HEK293 (cell line): ENCODE data around the gene DCST1.

ENCODE experiments used
- GFI1B ChIP-seq: fragments of 450-650 bp; formaldehyde crosslinking; IDR thresholded peaks from 2 replicates; pipeline ENCODE4 v1.5.1; 2016; ENCODE audit warnings: missing biosample characterization, missing genetic modification characterization
- GLIS1 ChIP-seq: fragments of 450-650 bp; formaldehyde crosslinking; IDR thresholded peaks from 2 replicates; pipeline ENCODE4 v1.5.1; 2016; ENCODE audit warnings: missing biosample characterization, missing genetic modification characterization
- KLF1 ChIP-seq: fragments of 450-650 bp; formaldehyde crosslinking; IDR thresholded peaks from 2 replicates; pipeline ENCODE4 v1.5.1; 2016; ENCODE audit warnings: missing biosample characterization, missing genetic modification characterization
- MYNN ChIP-seq: fragments of 450-650 bp; formaldehyde crosslinking; IDR thresholded peaks from 2 replicates; pipeline ENCODE4 v1.5.1; 2016; ENCODE audit warnings: missing biosample characterization, missing genetic modification characterization, borderline replicate concordance
- YY2 ChIP-seq: fragments of 450-650 bp; formaldehyde crosslinking; IDR thresholded peaks from 2 replicates; pipeline ENCODE4 v1.5.1; 2016; ENCODE audit warnings: missing biosample characterization, missing genetic modification characterization
- ZBTB20 ChIP-seq: fragments of 450-650 bp; formaldehyde crosslinking; IDR thresholded peaks from 2 replicates; pipeline ENCODE4 v1.5.1; 2016; ENCODE audit warnings: missing biosample characterization, missing genetic modification characterization
- ZBTB48 ChIP-seq: fragments of 450-650 bp; formaldehyde crosslinking; IDR thresholded peaks from 2 replicates; pipeline ENCODE4 v1.5.1; 2016; ENCODE audit warnings: missing biosample characterization, missing genetic modification characterization
- ZEB2 ChIP-seq: fragments of 450-650 bp; formaldehyde crosslinking; IDR thresholded peaks from 2 replicates; pipeline ENCODE4 v1.5.1; 2016; ENCODE audit warnings: missing biosample characterization, missing genetic modification characterization
- ZFHX2 ChIP-seq: fragments of 450-650 bp; formaldehyde crosslinking; conservative IDR thresholded peaks from 2 replicates; pipeline ENCODE4 v1.5.1; 2016; ENCODE audit warnings: missing biosample characterization, missing genetic modification characterization
- ZNF114 ChIP-seq: fragments of 450-650 bp; formaldehyde crosslinking; IDR thresholded peaks from 2 replicates; pipeline ENCODE4 v1.5.0; 2017; ENCODE audit warnings: missing biosample characterization, missing genetic modification characterization
- ZNF133 ChIP-seq: fragments of 450-650 bp; formaldehyde crosslinking; IDR thresholded peaks from 2 replicates; pipeline ENCODE4 v1.5.1; 2016; ENCODE audit warnings: missing biosample characterization, missing genetic modification characterization
- ZNF175 ChIP-seq: fragments of 450-650 bp; formaldehyde crosslinking; IDR thresholded peaks from 2 replicates; pipeline ENCODE4 v1.5.1; 2016; ENCODE audit warnings: missing biosample characterization, missing genetic modification characterization
- ZNF404 ChIP-seq: fragments of 450-650 bp; formaldehyde crosslinking; IDR thresholded peaks from 2 replicates; pipeline ENCODE4 v1.5.1; 2017; ENCODE audit warnings: missing biosample characterization, missing genetic modification characterization
- ZNF433 ChIP-seq: fragments of 450-650 bp; formaldehyde crosslinking; IDR thresholded peaks from 2 replicates; pipeline ENCODE4 v1.5.1; 2016; ENCODE audit warnings: missing biosample characterization, missing genetic modification characterization, low read depth
- ZNF514 ChIP-seq: fragments of 450-650 bp; formaldehyde crosslinking; IDR thresholded peaks from 2 replicates; pipeline ENCODE4 v1.5.1; 2016; ENCODE audit warnings: missing biosample characterization, missing genetic modification characterization
- ZNF529 ChIP-seq: fragments of 450-650 bp; formaldehyde crosslinking; IDR thresholded peaks from 2 replicates; pipeline ENCODE4 v1.5.1; 2017; ENCODE audit warnings: missing genetic modification characterization, missing biosample characterization; ENCODE audit not compliant: insufficient replicate concordance
- ZNF530 ChIP-seq: fragments of 450-650 bp; formaldehyde crosslinking; IDR thresholded peaks from 2 replicates; pipeline ENCODE4 v1.5.1; 2016; ENCODE audit warnings: low read depth, missing biosample characterization, missing genetic modification characterization
- ZNF549 ChIP-seq: fragments of 450-650 bp; IDR thresholded peaks from 2 replicates; pipeline ENCODE4 v1.5.1; 2018; ENCODE audit warnings: missing biosample characterization, missing genetic modification characterization, mild to moderate bottlenecking, inconsistent platforms, moderate library complexity
- ZNF561 ChIP-seq: fragments of 450-650 bp; IDR thresholded peaks from 2 replicates; pipeline ENCODE4 v1.5.1; 2018; ENCODE audit warnings: missing biosample characterization, missing genetic modification characterization, borderline replicate concordance
- ZNF600 ChIP-seq: fragments of 450-650 bp; formaldehyde crosslinking; IDR thresholded peaks from 2 replicates; pipeline ENCODE4 v1.5.1; 2016; ENCODE audit warnings: missing biosample characterization, missing genetic modification characterization
- ZNF623 ChIP-seq: fragments of 450-650 bp; formaldehyde crosslinking; IDR thresholded peaks from 2 replicates; pipeline ENCODE4 v1.5.1; 2016; ENCODE audit warnings: missing biosample characterization, missing genetic modification characterization
- ZNF658 ChIP-seq: fragments of 450-650 bp; formaldehyde crosslinking; IDR thresholded peaks from 2 replicates; pipeline ENCODE4; 2016; ENCODE audit warnings: missing biosample characterization, missing genetic modification characterization
- ZNF660 ChIP-seq: fragments of 450-650 bp; IDR thresholded peaks from 2 replicates; pipeline ENCODE4 v1.5.1; 2018; ENCODE audit warnings: missing biosample characterization, mild to moderate bottlenecking, missing genetic modification characterization
- ZNF707 ChIP-seq: fragments of 450-650 bp; formaldehyde crosslinking; IDR thresholded peaks from 2 replicates; pipeline ENCODE4 v1.5.1; 2016; ENCODE audit warnings: missing biosample characterization, missing genetic modification characterization
- ZNF747 ChIP-seq: fragments of 450-650 bp; formaldehyde crosslinking; IDR thresholded peaks from 2 replicates; pipeline ENCODE4 v1.5.1; 2016; ENCODE audit warnings: missing biosample characterization, missing genetic modification characterization
- ZNF785 ChIP-seq: fragments of 450-650 bp; formaldehyde crosslinking; IDR thresholded peaks from 2 replicates; pipeline ENCODE4 v1.5.1; 2016; ENCODE audit warnings: missing biosample characterization, missing genetic modification characterization
- ZNF791 ChIP-seq: fragments of 450-650 bp; formaldehyde crosslinking; IDR thresholded peaks from 2 replicates; pipeline ENCODE4 v1.5.1; 2016; ENCODE audit warnings: missing biosample characterization, missing genetic modification characterization
- ZNF837 ChIP-seq: fragments of 450-650 bp; formaldehyde crosslinking; IDR thresholded peaks from 2 replicates; pipeline ENCODE4 v1.5.1; 2016; ENCODE audit warnings: missing biosample characterization, missing genetic modification characterization
- TF ChIP-seq, protein P1 (sequence below): fragments of 450-650 bp; formaldehyde crosslinking; IDR thresholded peaks from 2 replicates; pipeline ENCODE4 v1.5.1; 2016; ENCODE audit warnings: missing biosample characterization, missing genetic modification characterization
- TF ChIP-seq, protein P2 (sequence below): fragments of 450-650 bp; formaldehyde crosslinking; IDR thresholded peaks from 2 replicates; pipeline ENCODE4 v1.5.1; 2017; ENCODE audit warnings: missing biosample characterization, mild to moderate bottlenecking, missing genetic modification characterization, moderate library complexity
- TF ChIP-seq, protein P3 (sequence below): fragments of 450-650 bp; formaldehyde crosslinking; IDR thresholded peaks from 2 replicates; pipeline ENCODE4 v1.5.1; 2016; ENCODE audit warnings: missing biosample characterization, missing genetic modification characterization
- TF ChIP-seq, protein P4 (sequence below): fragments of 450-650 bp; formaldehyde crosslinking; IDR thresholded peaks from 2 replicates; pipeline ENCODE4 v1.5.1; 2016; ENCODE audit warnings: missing biosample characterization, missing genetic modification characterization
- TF ChIP-seq, protein P5 (sequence below): fragments of 450-650 bp; formaldehyde crosslinking; IDR thresholded peaks from 2 replicates; pipeline ENCODE4 v1.5.1; 2016; ENCODE audit warnings: missing biosample characterization, missing genetic modification characterization
- TF ChIP-seq, protein P6 (sequence below): IDR thresholded peaks from 2 replicates; pipeline ENCODE4 v1.6.1; 2011; ENCODE audit warnings: mild to moderate bottlenecking, low read depth, low read length, borderline replicate concordance

DCST1 gene

DNA sequence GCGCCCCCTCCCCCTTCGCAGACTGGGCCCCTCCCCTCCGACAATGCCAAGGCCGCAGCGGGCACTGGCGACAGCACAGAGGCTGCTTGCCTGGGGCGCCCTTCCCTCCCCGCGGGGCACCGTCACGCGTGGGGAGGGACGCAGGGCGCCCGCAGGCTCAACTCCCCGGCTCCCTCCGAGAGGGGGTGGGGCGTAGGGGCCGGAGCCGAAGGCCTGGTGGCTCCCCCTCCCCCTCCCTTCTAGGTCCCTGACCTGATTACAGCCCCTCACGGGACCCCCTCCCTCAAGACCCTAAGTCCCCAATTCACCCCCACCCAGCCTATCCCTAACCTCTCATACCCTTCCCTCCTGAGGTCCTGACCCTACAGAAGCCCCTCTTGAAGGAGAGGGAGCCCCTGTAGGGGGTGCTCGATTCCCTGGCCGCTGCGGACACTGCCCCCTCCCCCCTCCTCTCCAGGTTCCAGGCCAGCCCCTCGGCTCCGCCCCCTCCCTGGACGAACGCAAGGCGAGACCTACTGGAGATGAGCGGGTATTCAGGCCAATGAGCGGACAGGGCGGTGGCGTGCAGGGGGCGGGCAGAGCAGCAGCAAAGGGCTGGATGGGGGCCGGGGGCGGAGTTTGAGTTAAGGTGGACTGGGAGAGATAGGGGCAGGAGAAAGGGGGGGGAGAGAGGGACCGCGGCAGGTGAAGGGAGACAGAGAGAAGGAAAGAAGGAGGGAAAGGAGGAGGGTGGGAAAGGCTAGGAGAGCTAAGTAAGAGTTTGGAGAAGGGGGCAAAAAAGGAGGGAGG is 31.8 kb upstream of the DCST1 start (continued):
- TF ChIP-seq ZEB2 (tag by site-specific recombination), result peak; percentile 65
- no peak for TF ChIP-seq YY2 (tag by site-specific recombination)
- TF ChIP-seq KLF1 (tag by site-specific recombination), result peak; percentile 28; the same call in 1 of the 2 replicates
- peak; percentile 98 for TF ChIP-seq ZNF785 (tag by site-specific recombination)
- TF ChIP-seq ZNF529, result no peak
- TF ChIP-seq ZNF530 (tag by site-specific recombination), result no peak
- TF ChIP-seq, protein P1, sequence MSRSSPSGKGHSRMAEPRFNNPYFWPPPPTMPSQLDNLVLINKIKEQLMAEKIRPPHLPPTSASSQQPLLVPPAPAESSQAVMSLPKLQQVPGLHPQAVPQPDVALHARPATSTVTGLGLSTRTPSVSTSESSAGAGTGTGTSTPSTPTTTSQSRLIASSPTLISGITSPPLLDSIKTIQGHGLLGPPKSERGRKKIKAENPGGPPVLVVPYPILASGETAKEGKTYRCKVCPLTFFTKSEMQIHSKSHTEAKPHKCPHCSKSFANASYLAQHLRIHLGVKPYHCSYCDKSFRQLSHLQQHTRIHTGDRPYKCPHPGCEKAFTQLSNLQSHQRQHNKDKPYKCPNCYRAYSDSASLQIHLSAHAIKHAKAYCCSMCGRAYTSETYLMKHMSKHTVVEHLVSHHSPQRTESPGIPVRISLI (tag by site-specific recombination), result no peak
- TF ChIP-seq ZNF707, result no peak
- TF ChIP-seq GFI1B (tag by site-specific recombination), result 0 out of 2 replicates have a peak, but pooled peaks have one; percentile 35
- TF ChIP-seq, protein P2, sequence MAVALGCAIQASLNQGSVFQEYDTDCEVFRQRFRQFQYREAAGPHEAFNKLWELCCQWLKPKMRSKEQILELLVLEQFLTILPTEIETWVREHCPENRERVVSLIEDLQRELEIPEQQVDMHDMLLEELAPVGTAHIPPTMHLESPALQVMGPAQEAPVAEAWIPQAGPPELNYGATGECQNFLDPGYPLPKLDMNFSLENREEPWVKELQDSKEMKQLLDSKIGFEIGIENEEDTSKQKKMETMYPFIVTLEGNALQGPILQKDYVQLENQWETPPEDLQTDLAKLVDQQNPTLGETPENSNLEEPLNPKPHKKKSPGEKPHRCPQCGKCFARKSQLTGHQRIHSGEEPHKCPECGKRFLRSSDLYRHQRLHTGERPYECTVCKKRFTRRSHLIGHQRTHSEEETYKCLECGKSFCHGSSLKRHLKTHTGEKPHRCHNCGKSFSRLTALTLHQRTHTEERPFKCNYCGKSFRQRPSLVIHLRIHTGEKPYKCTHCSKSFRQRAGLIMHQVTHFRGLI (tag by site-specific recombination), result no peak
- TF ChIP-seq ZNF660 (tag by site-specific recombination), result no peak
- TF ChIP-seq ZNF133, result no peak
- TF ChIP-seq ZNF114 (tag by site-specific recombination), result no peak
- no peak for TF ChIP-seq ZNF837 (tag by site-specific recombination)
- no peak for TF ChIP-seq ZNF404 (tag by site-specific recombination)
- TF ChIP-seq ZBTB20 (tag by site-specific recombination), result no peak
- TF ChIP-seq ZNF549, result no peak
- peak; percentile 98 for TF ChIP-seq ZBTB48 (tag by site-specific recombination)
- TF ChIP-seq, protein P3, sequence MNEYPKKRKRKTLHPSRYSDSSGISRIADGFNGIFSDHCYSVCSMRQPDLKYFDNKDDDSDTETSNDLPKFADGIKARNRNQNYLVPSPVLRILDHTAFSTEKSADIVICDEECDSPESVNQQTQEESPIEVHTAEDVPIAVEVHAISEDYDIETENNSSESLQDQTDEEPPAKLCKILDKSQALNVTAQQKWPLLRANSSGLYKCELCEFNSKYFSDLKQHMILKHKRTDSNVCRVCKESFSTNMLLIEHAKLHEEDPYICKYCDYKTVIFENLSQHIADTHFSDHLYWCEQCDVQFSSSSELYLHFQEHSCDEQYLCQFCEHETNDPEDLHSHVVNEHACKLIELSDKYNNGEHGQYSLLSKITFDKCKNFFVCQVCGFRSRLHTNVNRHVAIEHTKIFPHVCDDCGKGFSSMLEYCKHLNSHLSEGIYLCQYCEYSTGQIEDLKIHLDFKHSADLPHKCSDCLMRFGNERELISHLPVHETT (tag by site-specific recombination), result 0 out of 2 replicates have a peak, but pooled peaks have one; percentile 32
- TF ChIP-seq ZNF658 (tag by site-specific recombination), result no peak
- TF ChIP-seq ZNF600, result peak; percentile 33; the same call in 1 of the 2 replicates
- no peak for TF ChIP-seq ZNF791 (tag by site-specific recombination)
- TF ChIP-seq, protein P4, sequence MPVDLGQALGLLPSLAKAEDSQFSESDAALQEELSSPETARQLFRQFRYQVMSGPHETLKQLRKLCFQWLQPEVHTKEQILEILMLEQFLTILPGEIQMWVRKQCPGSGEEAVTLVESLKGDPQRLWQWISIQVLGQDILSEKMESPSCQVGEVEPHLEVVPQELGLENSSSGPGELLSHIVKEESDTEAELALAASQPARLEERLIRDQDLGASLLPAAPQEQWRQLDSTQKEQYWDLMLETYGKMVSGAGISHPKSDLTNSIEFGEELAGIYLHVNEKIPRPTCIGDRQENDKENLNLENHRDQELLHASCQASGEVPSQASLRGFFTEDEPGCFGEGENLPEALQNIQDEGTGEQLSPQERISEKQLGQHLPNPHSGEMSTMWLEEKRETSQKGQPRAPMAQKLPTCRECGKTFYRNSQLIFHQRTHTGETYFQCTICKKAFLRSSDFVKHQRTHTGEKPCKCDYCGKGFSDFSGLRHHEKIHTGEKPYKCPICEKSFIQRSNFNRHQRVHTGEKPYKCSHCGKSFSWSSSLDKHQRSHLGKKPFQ, result no peak
- TF ChIP-seq ZNF747 (tag by site-specific recombination), result no peak
- no peak for TF ChIP-seq ZNF175 (tag by site-specific recombination)
- TF ChIP-seq MYNN (tag by site-specific recombination), result 0 out of 2 replicates have a peak, but pooled peaks have one; percentile 19
- TF ChIP-seq ZFHX2 (tag by site-specific recombination), result peak; percentile 63
- TF ChIP-seq ZNF514, result no peak
- TF ChIP-seq GLIS1 (tag by site-specific recombination), result peak; percentile 69
- TF ChIP-seq, protein P5, sequence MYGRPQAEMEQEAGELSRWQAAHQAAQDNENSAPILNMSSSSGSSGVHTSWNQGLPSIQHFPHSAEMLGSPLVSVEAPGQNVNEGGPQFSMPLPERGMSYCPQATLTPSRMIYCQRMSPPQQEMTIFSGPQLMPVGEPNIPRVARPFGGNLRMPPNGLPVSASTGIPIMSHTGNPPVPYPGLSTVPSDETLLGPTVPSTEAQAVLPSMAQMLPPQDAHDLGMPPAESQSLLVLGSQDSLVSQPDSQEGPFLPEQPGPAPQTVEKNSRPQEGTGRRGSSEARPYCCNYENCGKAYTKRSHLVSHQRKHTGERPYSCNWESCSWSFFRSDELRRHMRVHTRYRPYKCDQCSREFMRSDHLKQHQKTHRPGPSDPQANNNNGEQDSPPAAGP (tag by site-specific recombination), result peak; percentile 23
- TF ChIP-seq ZNF623, result no peak
- peak; percentile 73 for TF ChIP-seq ZNF561 (tag by site-specific recombination)
- TF ChIP-seq, protein P6, sequence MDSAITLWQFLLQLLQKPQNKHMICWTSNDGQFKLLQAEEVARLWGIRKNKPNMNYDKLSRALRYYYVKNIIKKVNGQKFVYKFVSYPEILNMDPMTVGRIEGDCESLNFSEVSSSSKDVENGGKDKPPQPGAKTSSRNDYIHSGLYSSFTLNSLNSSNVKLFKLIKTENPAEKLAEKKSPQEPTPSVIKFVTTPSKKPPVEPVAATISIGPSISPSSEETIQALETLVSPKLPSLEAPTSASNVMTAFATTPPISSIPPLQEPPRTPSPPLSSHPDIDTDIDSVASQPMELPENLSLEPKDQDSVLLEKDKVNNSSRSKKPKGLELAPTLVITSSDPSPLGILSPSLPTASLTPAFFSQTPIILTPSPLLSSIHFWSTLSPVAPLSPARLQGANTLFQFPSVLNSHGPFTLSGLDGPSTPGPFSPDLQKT, result no peak
- no peak for TF ChIP-seq ZNF433 (tag by site-specific recombination)
